Measurements from ENCODE around the gene SMPD2.

Gene SMPD2

GRCh38 chr6:109461733-109462526 is 21.4 kb downstream of the SMPD2 start:
- DNase-seq = no peak

GRCh38 chr6:109465772-109466171 is 25.2 kb downstream of the SMPD2 start:
- no peak for DNase-seq

GRCh38 chr6:109466212-109466923 is 25.8 kb downstream of the SMPD2 start:
- DNase-seq = no peak

GRCh38 chr6:109467696-109468095 is 27.2 kb downstream of the SMPD2 start:
- DNase-seq = no peak

GRCh38 chr6:109469591-109470189 is 29.2 kb downstream of the SMPD2 start:
- no peak for DNase-seq

- DNase-seq = no peak
Measured at GRCh38 chr6:109471105-109471810, 30.7 kb downstream of the SMPD2 start.

- DNase-seq = no peak
Measured at GRCh38 chr6:109472132-109472995, 31.8 kb downstream of the SMPD2 start.

- no peak for DNase-seq
Measured at GRCh38 chr6:109473120-109473519, 32.6 kb downstream of the SMPD2 start.

GRCh38 chr6:109474995-109475394 is 34.5 kb downstream of the SMPD2 start:
- no peak for DNase-seq

- DNase-seq = no peak
Measured at GRCh38 chr6:109475625-109476024, 35.1 kb downstream of the SMPD2 start.

GRCh38 chr6:109477184-109477583 is 36.7 kb downstream of the SMPD2 start:
- no peak for DNase-seq

GRCh38 chr6:109477725-109478124 is 37.2 kb downstream of the SMPD2 start:
- DNase-seq = no peak

- DNase-seq = no peak
Measured at GRCh38 chr6:109478222-109478805, 37.8 kb downstream of the SMPD2 start.

- peak; percentile 23 for DNase-seq
Measured at GRCh38 chr6:109478841-109479624, 38.5 kb downstream of the SMPD2 start.

- DNase-seq = no peak
Measured at GRCh38 chr6:109480993-109481480, 40.5 kb downstream of the SMPD2 start.

- DNase-seq = peak; percentile 92
Measured at GRCh38 chr6:109482905-109483734, 42.6 kb downstream of the SMPD2 start, which contains the start of gene ZBTB24. TSS of gene ZBTB24 (minus strand) at chr6:109483219. CDS start at chr6:109482026, 1,193 bp downstream.

- no peak for DNase-seq
Measured at GRCh38 chr6:109483735-109484057, 43.2 kb downstream of the SMPD2 start.

GRCh38 chr6:109484122-109484521 is 43.6 kb downstream of the SMPD2 start:
- no peak for DNase-seq

GRCh38 chr6:109485266-109485935 is 44.9 kb downstream of the SMPD2 start:
- no peak for DNase-seq

Measured in stimulated activated naive CD4-positive, alpha-beta T cell treated with Interleukin-2 at 50 U/mL for 16 hours (primary cell).